ENCODE results near the gene TPCN2. TPM values are rescaled to one million over a fixed set of nuclear protein-coding genes. Genes with fewer than 3 reads are reported as not detected.

The TPCN2 gene
- total RNA-seq, 1 donor from 2014 or later: 23.7 TPM

GRCh38 chr11:69141742-69142141 lies 93.0 kb downstream of the TPCN2 start:
- peaks cover 18% of the 10 kb centered on the region for H3K4me1 Mint-ChIP-seq
- peaks cover 5% of the 10 kb centered on the region for H3K36me3 Mint-ChIP-seq
- no peaks in the 10 kb centered on the region for H3K27me3 Mint-ChIP-seq (ENCODE audit: low read depth)
- TF ChIP-seq, protein P1, sequence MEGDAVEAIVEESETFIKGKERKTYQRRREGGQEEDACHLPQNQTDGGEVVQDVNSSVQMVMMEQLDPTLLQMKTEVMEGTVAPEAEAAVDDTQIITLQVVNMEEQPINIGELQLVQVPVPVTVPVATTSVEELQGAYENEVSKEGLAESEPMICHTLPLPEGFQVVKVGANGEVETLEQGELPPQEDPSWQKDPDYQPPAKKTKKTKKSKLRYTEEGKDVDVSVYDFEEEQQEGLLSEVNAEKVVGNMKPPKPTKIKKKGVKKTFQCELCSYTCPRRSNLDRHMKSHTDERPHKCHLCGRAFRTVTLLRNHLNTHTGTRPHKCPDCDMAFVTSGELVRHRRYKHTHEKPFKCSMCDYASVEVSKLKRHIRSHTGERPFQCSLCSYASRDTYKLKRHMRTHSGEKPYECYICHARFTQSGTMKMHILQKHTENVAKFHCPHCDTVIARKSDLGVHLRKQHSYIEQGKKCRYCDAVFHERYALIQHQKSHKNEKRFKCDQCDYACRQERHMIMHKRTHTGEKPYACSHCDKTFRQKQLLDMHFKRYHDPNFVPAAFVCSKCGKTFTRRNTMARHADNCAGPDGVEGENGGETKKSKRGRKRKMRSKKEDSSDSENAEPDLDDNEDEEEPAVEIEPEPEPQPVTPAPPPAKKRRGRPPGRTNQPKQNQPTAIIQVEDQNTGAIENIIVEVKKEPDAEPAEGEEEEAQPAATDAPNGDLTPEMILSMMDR (IDR thresholded peaks at IDR 0.05; ENCODE audit: unreplicated experiment): no peak
- H3K9me3 Mint-ChIP-seq: peaks cover 18% of the 10 kb centered on the region
- no peak for DNase-seq (ENCODE audit: low spot score in 2 of 2, unreplicated experiment in 2 of 2)
- H3K27ac Mint-ChIP-seq: no peak overlapping the region
- H3K4me3 Mint-ChIP-seq: no peak overlapping the region

- Mint-ChIP-seq H3K27ac (no peak overlapping the region), H3K36me3 (peaks cover 6% of the 10 kb centered on the region), H3K27me3 (ENCODE audit: low read depth) (no peaks in the 10 kb centered on the region), H3K4me1 (peaks cover 18% of the 10 kb centered on the region), H3K9me3 (peaks cover 22% of the 10 kb centered on the region), H3K4me3 (no peak overlapping the region)
- TF ChIP-seq, protein P1 (IDR thresholded peaks at IDR 0.05; ENCODE audit: unreplicated experiment): no peak
- no peak for DNase-seq (ENCODE audit: low spot score in 2 of 2, unreplicated experiment in 2 of 2)
These were observed 94.2 kb downstream of the TPCN2 start for GRCh38 chr11:69142895-69143294.

GRCh38 chr11:69144316-69145049 lies 95.8 kb downstream of the TPCN2 start:
- Mint-ChIP-seq H3K9me3 (peaks cover 26% of the 10 kb centered on the region), H3K4me3 (no peak overlapping the region), H3K36me3 (peaks cover 8% of the 10 kb centered on the region), H3K4me1 (peaks cover 18% of the 10 kb centered on the region), H3K27ac (peak overlapping the region; percentile 70), H3K27me3 (ENCODE audit: low read depth) (no peaks in the 10 kb centered on the region)
- TF ChIP-seq, protein P1 (IDR thresholded peaks at IDR 0.05; ENCODE audit: unreplicated experiment): no peak
- DNase-seq (ENCODE audit: low spot score in 2 of 2, unreplicated experiment in 2 of 2): no peak

GRCh38 chr11:69145050-69145380 lies 96.3 kb downstream of the TPCN2 start:
- Mint-ChIP-seq H3K4me1 (peaks cover 18% of the 10 kb centered on the region), H3K27ac (peak overlapping the region; percentile 70), H3K27me3 (ENCODE audit: low read depth) (no peaks in the 10 kb centered on the region), H3K9me3 (peaks cover 27% of the 10 kb centered on the region), H3K4me3 (no peak overlapping the region), H3K36me3 (peaks cover 8% of the 10 kb centered on the region)
- DNase-seq (ENCODE audit: low spot score in 2 of 2, unreplicated experiment in 2 of 2): no peak
- TF ChIP-seq, protein P1 (IDR thresholded peaks at IDR 0.05; ENCODE audit: unreplicated experiment): no peak

- H3K36me3 Mint-ChIP-seq: peaks cover 13% of the 10 kb centered on the region
- no peak for DNase-seq (ENCODE audit: low spot score in 2 of 2, unreplicated experiment in 2 of 2)
- peaks cover 35% of the 10 kb centered on the region for H3K4me1 Mint-ChIP-seq
- H3K9me3 Mint-ChIP-seq: peaks cover 32% of the 10 kb centered on the region
- H3K27ac Mint-ChIP-seq: no peak overlapping the region
- peaks cover 9% of the 10 kb centered on the region for H3K27me3 Mint-ChIP-seq (ENCODE audit: low read depth)
- no peak overlapping the region for H3K4me3 Mint-ChIP-seq
- TF ChIP-seq, protein P1 (IDR thresholded peaks at IDR 0.05; ENCODE audit: unreplicated experiment): no peak
These were observed 99.6 kb downstream of the TPCN2 start for GRCh38 chr11:69148377-69148762.

All from mesothelial cell of epicardium (in vitro differentiated cells).